GM06990 (cell line): Measurements from ENCODE around the gene LNX2.

ENCODE experiments used
- DNase-seq: peaks from one replicate; pipeline ENCODE4 v3.0.0-alpha.2; 2011; ENCODE audit not compliant: insufficient read length; ENCODE audit errors: extremely low read depth
- H3K27me3 ChIP-seq: replicated peaks from 2 replicates; pipeline ENCODE4 v1.6.0; 2011; ENCODE audit warnings: low read length; ENCODE audit not compliant: control insufficient read depth, insufficient read depth
- H3K36me3 ChIP-seq: 2 replicates; pipeline ENCODE4 v1.5.1; 2011; ENCODE audit warnings: low read length; ENCODE audit not compliant: control insufficient read depth, insufficient read depth
- H3K4me3 ChIP-seq: replicated peaks from 2 replicates; pipeline ENCODE4 v1.5.1; 2011; ENCODE audit warnings: low read depth, mild to moderate bottlenecking, control low read depth, low read length
- TF ChIP-seq, protein P1 (sequence below): IDR thresholded peaks from 2 replicates; pipeline ENCODE4 v1.5.1; 2011; ENCODE audit warnings: low read length, control low read depth, mild to moderate bottlenecking, inconsistent platforms; ENCODE audit not compliant: insufficient read depth, poor library complexity, severe bottlenecking

Gene LNX2

DNA sequence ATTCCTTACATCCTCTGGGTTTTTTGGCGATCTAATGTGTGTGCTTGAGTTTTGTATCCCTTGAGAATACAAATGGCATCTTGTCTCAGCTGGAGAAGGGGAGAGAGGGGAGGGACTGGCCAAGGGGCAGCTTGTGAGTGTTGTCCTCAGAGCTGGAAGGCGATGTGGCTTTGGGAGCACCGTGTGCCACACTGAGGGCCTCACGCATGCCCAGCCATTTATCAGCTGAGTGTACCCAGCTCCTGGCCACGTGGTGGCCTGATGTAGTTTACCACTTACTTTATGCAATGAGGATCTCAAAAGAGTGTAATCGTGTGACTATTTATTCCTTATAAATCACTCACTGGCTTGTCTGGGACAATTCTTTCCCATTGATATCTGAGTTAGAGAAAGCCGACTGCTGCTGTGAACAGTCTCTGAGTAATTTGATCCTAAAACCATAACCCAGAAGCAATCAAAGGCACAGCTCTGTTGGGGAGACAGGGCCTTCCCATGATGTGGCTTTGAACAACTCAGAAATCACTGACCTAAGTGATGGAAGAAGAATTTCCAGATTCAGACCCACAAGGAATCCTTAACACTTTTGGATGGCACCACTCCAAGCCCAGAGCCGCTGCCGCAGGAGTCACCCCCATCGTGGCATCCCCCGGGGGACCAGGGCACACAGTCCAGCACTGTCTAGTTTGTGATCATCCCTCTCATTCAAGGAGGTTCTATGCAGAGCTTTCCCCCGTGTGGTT lies 116.0 kb downstream of the LNX2 start:
- no peak overlapping the region for H3K4me3 ChIP-seq
- H3K36me3 ChIP-seq = no peaks in the 10 kb centered on the region
- H3K27me3 ChIP-seq = no peaks in the 10 kb centered on the region
- no peak for DNase-seq
- TF ChIP-seq, protein P1, sequence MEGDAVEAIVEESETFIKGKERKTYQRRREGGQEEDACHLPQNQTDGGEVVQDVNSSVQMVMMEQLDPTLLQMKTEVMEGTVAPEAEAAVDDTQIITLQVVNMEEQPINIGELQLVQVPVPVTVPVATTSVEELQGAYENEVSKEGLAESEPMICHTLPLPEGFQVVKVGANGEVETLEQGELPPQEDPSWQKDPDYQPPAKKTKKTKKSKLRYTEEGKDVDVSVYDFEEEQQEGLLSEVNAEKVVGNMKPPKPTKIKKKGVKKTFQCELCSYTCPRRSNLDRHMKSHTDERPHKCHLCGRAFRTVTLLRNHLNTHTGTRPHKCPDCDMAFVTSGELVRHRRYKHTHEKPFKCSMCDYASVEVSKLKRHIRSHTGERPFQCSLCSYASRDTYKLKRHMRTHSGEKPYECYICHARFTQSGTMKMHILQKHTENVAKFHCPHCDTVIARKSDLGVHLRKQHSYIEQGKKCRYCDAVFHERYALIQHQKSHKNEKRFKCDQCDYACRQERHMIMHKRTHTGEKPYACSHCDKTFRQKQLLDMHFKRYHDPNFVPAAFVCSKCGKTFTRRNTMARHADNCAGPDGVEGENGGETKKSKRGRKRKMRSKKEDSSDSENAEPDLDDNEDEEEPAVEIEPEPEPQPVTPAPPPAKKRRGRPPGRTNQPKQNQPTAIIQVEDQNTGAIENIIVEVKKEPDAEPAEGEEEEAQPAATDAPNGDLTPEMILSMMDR = no peak

DNA sequence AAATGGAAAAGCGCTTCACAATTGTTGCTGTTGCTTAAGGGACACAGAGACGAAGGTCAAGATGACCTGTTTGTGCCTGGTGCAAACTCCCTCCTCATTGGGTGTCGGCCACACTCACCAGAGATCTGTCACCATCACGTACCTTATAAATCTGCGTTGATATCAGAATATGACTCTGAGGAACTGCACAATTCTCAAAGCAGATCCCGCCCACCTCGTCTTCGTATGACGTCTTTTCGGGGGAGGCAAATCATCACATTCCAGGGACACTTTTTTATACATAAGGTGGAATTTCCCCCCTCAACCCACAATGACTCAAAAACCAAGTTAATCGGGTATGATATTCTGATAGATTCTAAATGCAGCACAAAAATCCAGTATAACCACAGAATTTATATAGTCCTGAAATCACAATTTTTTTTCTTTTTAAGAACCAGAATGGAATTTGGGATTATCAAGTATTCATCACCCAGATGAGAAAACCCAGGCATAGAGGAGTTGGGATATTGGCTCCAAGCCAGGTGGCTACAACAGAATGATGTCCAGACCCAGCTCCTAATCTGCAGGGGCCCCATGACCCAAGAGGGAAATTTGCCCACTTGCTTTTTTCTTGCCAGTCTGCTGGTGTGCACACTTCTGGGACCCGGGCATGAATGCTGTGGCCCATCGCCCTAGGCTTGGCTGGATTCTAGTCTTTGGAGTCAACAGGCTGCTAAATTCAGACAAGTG lies 119.4 kb downstream of the LNX2 start:
- H3K4me3 ChIP-seq = no peak overlapping the region
- no peaks in the 10 kb centered on the region for H3K36me3 ChIP-seq
- H3K27me3 ChIP-seq = no peaks in the 10 kb centered on the region
- no peak for DNase-seq
- TF ChIP-seq, protein P1 = no peak

DNA sequence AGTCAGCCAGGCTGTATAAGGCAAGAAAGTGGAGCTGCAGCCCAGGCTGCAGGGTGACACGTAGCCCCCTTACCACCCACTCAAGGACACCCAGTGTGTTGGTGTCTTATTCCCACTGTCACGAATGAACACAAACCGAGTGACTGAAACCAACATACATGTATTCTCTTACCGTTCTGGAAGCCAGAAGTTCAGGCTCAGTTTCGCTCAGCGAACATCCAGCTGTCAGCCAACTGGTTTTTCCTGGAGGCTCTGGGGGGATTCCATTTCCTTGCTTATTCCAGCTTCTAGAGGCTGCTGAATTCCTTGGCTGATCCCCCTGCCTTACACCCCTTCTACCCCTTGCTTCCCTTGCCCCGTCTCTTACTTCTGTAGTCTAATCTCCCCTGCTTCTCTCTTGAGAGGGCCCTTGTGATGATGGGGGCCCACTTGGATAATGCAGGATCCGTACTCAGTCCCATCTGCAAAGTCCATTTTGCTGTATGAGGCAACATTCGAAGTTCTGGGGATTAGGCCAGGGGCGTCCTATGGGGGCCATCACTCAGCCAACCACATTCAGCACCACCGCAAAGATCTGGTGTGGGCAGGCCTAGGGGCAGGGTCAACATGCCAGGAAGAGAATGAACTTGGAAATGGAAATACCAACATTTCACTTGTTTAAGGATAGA lies 122.6 kb downstream of the LNX2 start:
- Histone ChIP-seq H3K27me3 (no peaks in the 10 kb centered on the region), H3K36me3 (no peaks in the 10 kb centered on the region), H3K4me3 (no peak overlapping the region)
- no peak for DNase-seq
- TF ChIP-seq, protein P1 = no peak

DNA sequence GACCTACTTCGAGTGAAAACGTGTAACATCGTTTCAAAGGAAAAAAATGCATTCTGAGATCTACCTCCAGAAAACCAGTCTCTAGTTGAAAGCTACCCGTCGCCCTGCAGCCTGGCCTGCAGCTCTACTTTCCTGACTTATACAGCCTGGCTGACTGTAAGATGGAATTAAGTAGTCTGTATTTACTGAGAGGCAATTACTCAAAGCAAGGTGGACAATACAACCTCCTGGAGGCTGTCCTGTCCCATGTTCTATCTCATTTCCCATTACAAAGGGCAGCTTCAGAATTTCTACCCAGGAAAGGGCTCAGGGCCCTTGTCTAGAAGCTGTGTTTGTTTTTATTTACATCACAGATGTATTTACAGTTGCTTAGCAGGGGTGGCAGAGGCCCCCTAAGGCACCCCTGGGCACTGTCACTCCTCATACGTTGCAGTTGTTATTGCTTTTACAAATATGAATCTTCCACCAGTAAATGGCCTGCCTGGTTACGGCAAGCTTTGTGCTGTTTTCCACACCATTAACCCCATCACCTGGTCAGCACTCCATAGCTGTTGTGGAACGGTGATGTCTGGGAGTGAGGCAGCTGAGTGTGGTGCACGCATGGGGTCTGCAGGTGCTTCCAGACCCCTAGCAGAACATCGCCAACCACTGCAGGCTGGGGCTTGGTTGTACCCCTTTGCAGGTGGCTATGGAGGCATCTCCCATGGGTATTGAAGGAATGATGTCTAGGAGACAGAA lies 123.6 kb downstream of the LNX2 start:
- TF ChIP-seq, protein P1 = no peak
- no peaks in the 10 kb centered on the region for H3K36me3 ChIP-seq
- no peak overlapping the region for H3K4me3 ChIP-seq
- no peaks in the 10 kb centered on the region for H3K27me3 ChIP-seq
- DNase-seq = no peak

DNA sequence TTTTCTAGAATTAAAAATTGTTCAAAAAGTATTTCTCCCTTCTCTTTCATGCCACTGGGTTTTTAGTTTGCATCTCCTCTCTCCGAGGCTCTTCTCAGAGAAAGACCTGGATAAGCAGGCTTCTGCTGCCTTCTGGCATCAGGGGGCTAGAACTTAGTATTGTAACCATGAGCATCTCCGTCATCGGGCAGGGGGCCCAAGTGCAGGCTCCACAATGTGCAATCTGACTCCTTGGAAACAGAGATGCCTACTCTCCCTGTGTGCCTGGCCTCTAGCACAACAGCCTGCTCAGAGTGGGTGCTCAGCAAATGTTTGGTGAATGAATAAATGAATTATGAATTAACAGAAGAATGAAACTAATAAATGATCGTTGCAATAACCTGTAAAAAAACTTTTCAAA lies 124.3 kb downstream of the LNX2 start:
- DNase-seq = no peak
- TF ChIP-seq, protein P1 = no peak
- H3K27me3 ChIP-seq = no peaks in the 10 kb centered on the region
- no peaks in the 10 kb centered on the region for H3K36me3 ChIP-seq
- H3K4me3 ChIP-seq = no peak overlapping the region
